H9 (cell line): Measurements from ENCODE around the gene PSAPL1. TPM values are rescaled to one million over a fixed set of nuclear protein-coding genes. Genes with fewer than 3 reads are reported as not detected.

Source experiments
- DNase-seq: peaks from one replicate; pipeline ENCODE4 v3.0.0-alpha.2; 2017
- H2AFZ ChIP-seq: one replicate; pipeline ENCODE4 v1.6.1; 2013; ENCODE audit warnings: mild to moderate bottlenecking, low read length, control low read depth, moderate library complexity
- H2AK5ac ChIP-seq: 2 replicates; pipeline ENCODE4 v1.6.1; 2013; ENCODE audit warnings: low read length, control low read depth, mixed read lengths; ENCODE audit not compliant: insufficient read length
- H2BK120ac ChIP-seq: one replicate; pipeline ENCODE4 v1.6.1; 2013; ENCODE audit warnings: low read depth, mild to moderate bottlenecking, low read length, control low read depth, inconsistent platforms; ENCODE audit not compliant: poor library complexity, severe bottlenecking
- H2BK12ac ChIP-seq: 2 replicates; pipeline ENCODE4 v1.6.1; 2013; ENCODE audit warnings: low read length, control low read depth, mixed read lengths, low read depth; ENCODE audit not compliant: insufficient read length
- H2BK15ac ChIP-seq: 2 replicates; pipeline ENCODE4 v1.6.1; 2013; ENCODE audit warnings: low read depth, low read length, control low read depth
- H2BK20ac ChIP-seq: one replicate; pipeline ENCODE4 v1.6.1; 2013; ENCODE audit warnings: low read depth, mild to moderate bottlenecking, low read length, control low read depth, inconsistent platforms; ENCODE audit not compliant: poor library complexity, severe bottlenecking
- H2BK5ac ChIP-seq: 2 replicates; pipeline ENCODE4 v1.6.1; 2013; ENCODE audit warnings: low read length, control low read depth, mixed read lengths; ENCODE audit not compliant: insufficient read length
- H3K14ac ChIP-seq: 2 replicates; pipeline ENCODE4 v1.6.1; 2013; ENCODE audit warnings: low read length, control low read depth; ENCODE audit not compliant: insufficient read depth
- H3K18ac ChIP-seq: 2 replicates; pipeline ENCODE4 v1.6.1; 2013; ENCODE audit warnings: low read depth, mild to moderate bottlenecking, mixed read lengths, low read length, control low read depth; ENCODE audit not compliant: insufficient read length
- H3K23ac ChIP-seq: 2 replicates; pipeline ENCODE4 v1.6.1; 2013; ENCODE audit warnings: low read length, control low read depth, mixed read lengths, low read depth; ENCODE audit not compliant: insufficient read length
- H3K23me2 ChIP-seq: 2 replicates; pipeline ENCODE4 v1.6.1; 2013; ENCODE audit warnings: low read depth, mild to moderate bottlenecking, mixed read lengths, low read length, control low read depth; ENCODE audit not compliant: insufficient read length, poor library complexity, severe bottlenecking
- H3K27ac ChIP-seq: 2 replicates; pipeline ENCODE4 v1.5.1; 2013; ENCODE audit warnings: low read length, control low read depth, mixed read lengths, low read depth; ENCODE audit not compliant: insufficient read length
- H3K27me3 ChIP-seq: 2 replicates; pipeline ENCODE4 v1.6.1; 2013; ENCODE audit warnings: low read length, control low read depth, inconsistent platforms; ENCODE audit not compliant: insufficient read depth
- H3K4ac ChIP-seq: 2 replicates; pipeline ENCODE4 v1.6.1; 2013; ENCODE audit warnings: low read depth, mild to moderate bottlenecking, control low read depth, inconsistent platforms, low read length, moderate library complexity
- H3K4me1 ChIP-seq: 2 replicates; pipeline ENCODE4 v1.6.1; 2013; ENCODE audit warnings: low read length, control low read depth, inconsistent platforms; ENCODE audit not compliant: insufficient read depth
- H3K4me2 ChIP-seq: 2 replicates; pipeline ENCODE4 v1.6.1; 2013; ENCODE audit warnings: low read length, control low read depth, mixed read lengths; ENCODE audit not compliant: insufficient read length, insufficient read depth
- H3K56ac ChIP-seq: 2 replicates; pipeline ENCODE4 v1.6.1; 2013; ENCODE audit warnings: low read depth, mild to moderate bottlenecking, mixed read lengths, low read length, control low read depth; ENCODE audit not compliant: insufficient read length
- H3K79me1 ChIP-seq: 2 replicates; pipeline ENCODE4 v1.6.1; 2013; ENCODE audit warnings: low read depth, mild to moderate bottlenecking, moderate library complexity, low read length, control low read depth, inconsistent platforms; ENCODE audit not compliant: insufficient read depth, poor library complexity, severe bottlenecking
- H3K79me2 ChIP-seq: 2 replicates; pipeline ENCODE4 v1.6.1; 2013; ENCODE audit warnings: low read length, control low read depth, inconsistent platforms; ENCODE audit not compliant: insufficient read depth
- H3K9ac ChIP-seq: 2 replicates; pipeline ENCODE4 v1.6.1; 2013; ENCODE audit warnings: low read length, control low read depth, mixed read lengths; ENCODE audit not compliant: insufficient read length; ENCODE audit errors: extremely low read depth
- H3K9me3 ChIP-seq: one replicate; pipeline ENCODE4 v1.6.1; 2013; ENCODE audit warnings: low read depth, low read length, inconsistent platforms; ENCODE audit not compliant: control insufficient read depth
- H3T11ph ChIP-seq: one replicate; pipeline ENCODE4 v1.6.1; 2013; ENCODE audit warnings: mild to moderate bottlenecking, low read length, control low read depth, inconsistent platforms
- H4K20me1 ChIP-seq: one replicate; pipeline ENCODE4 v1.6.1; 2013; ENCODE audit not compliant: control insufficient read depth, insufficient read length, insufficient read depth
- H4K5ac ChIP-seq: 2 replicates; pipeline ENCODE4 v1.6.1; 2013; ENCODE audit warnings: low read depth, mild to moderate bottlenecking, mixed read lengths, low read length, control low read depth; ENCODE audit not compliant: insufficient read length
- H4K8ac ChIP-seq: replicated peaks from 2 replicates; pipeline ENCODE4 v1.6.1; 2013; ENCODE audit warnings: low read length, control low read depth, mixed read lengths, low read depth; ENCODE audit not compliant: insufficient read length
- H4K91ac ChIP-seq: 2 replicates; pipeline ENCODE4 v1.6.1; 2013; ENCODE audit warnings: low read depth, mild to moderate bottlenecking, moderate library complexity, mixed read lengths, low read length, control low read depth; ENCODE audit not compliant: insufficient read length
- H3K27ac Mint-ChIP-seq, 3 experiments: 2 replicates in 2 of 3; 3 replicates in 1 of 3; pipeline ENCODE4 v1.8.0; 2020 to 2021; ENCODE audit warnings: mixed read lengths in 3 of 3, mild to moderate bottlenecking in 1 of 3, moderate library complexity in 1 of 3
- H3K27me3 Mint-ChIP-seq: 2 replicates; pipeline ENCODE4 v1.8.0; 2021; ENCODE audit warnings: low read depth, mild to moderate bottlenecking, moderate library complexity, mixed read lengths
- H3K36me3 Mint-ChIP-seq, 3 experiments: 2 replicates in 2 of 3; 3 replicates in 1 of 3; pipeline ENCODE4 v1.8.0; 2020 to 2021; ENCODE audit warnings: low read depth in 3 of 3, mixed read lengths in 3 of 3; ENCODE audit not compliant: insufficient read depth in 1 of 3
- H3K4me1 Mint-ChIP-seq, 2 experiments: 2 replicates each; pipeline ENCODE4 v1.8.0; 2020; ENCODE audit warnings: mixed read lengths in 2 of 2
- H3K4me3 Mint-ChIP-seq, 2 experiments: 2 replicates in 1 of 2; 3 replicates in 1 of 2; pipeline ENCODE4 v1.8.0; 2020 to 2021; ENCODE audit warnings: mild to moderate bottlenecking in 2 of 2, mixed read lengths in 2 of 2, moderate library complexity in 1 of 2
- H3K9me3 Mint-ChIP-seq, 2 experiments: 2 replicates in 1 of 2; 3 replicates in 1 of 2; pipeline ENCODE4 v1.8.0; 2020; ENCODE audit warnings: mild to moderate bottlenecking in 2 of 2, mixed read lengths in 2 of 2, moderate library complexity in 1 of 2
- CTCF ChIP-seq: fragments of 200-600 bp; sonication (generic); conservative IDR thresholded peaks from 3 replicates; pipeline ENCODE4 v1.8.0; 2021; ENCODE audit warnings: antibody characterized with exemption, mild to moderate bottlenecking
- WGBS: extraction: QIAGEN DNeasy Blood & Tissue Kit; methylation state at CpG from one replicate; pipeline ENCODE4 v1.1.7; 2013; ENCODE audit warnings: missing lambda C conversion rate, low lambda C conversion rate, mixed read lengths; ENCODE audit not compliant: insufficient read length; ENCODE audit errors: extremely low coverage; 5-methylcytosine and 5-hydroxymethylcytosine counted together
- total RNA-seq: library from RNA; stranded (reverse); gene quantifications from 2 replicates; pipeline ENCODE4 v1.2.1, GENCODE V29; 2021

Gene PSAPL1
- total RNA-seq, 1 experiment from 2014 or later, result 0.04 TPM

- peak; percentile 21 for DNase-seq
- Histone ChIP-seq H3K23me2 (no peaks in the 10 kb centered on the region), H3K23ac (no peak overlapping the region), H3K56ac (no peak overlapping the region), H3K4me1 (no peaks in the 10 kb centered on the region), H3K27ac (no peak overlapping the region), H2BK5ac (no peak overlapping the region), H3K14ac (no peak overlapping the region; the same call in 1 of the 2 replicates), H3K4me2 (no peak overlapping the region), H3K4ac (no peak overlapping the region), H2BK20ac (no peak overlapping the region), H2BK120ac (no peak overlapping the region), H3K9me3 (no peaks in the 10 kb centered on the region), H4K8ac (no peak overlapping the region), H3K27me3 (no peaks in the 10 kb centered on the region; the same call in 1 of the 2 replicates), H3T11ph (no peak overlapping the region), H2AFZ (no peak overlapping the region), H3K18ac (no peak overlapping the region), H2AK5ac (no peak overlapping the region), H2BK12ac (no peak overlapping the region), H3K79me1 (no peaks in the 10 kb centered on the region), H3K79me2 (no peaks in the 10 kb centered on the region), H4K20me1 (no peaks in the 10 kb centered on the region), H3K9ac (no peak overlapping the region), H4K91ac (no peak overlapping the region), H4K5ac (no peak overlapping the region), H2BK15ac (no peak overlapping the region; the same call in 1 of the 2 replicates)
- no peaks in the 10 kb centered on the region; a peak in 2 of 5 replicates for H3K9me3 Mint-ChIP-seq
- H3K27ac Mint-ChIP-seq, result no peak overlapping the region
- no CpG with 5 or more reads among the region's 24 CpGs for WGBS
- H3K27me3 Mint-ChIP-seq, result peaks cover 34% of the 10 kb centered on the region
- TF ChIP-seq CTCF, result no peak
- H3K4me3 Mint-ChIP-seq, result no peak overlapping the region
- H3K36me3 Mint-ChIP-seq, result no peaks in the 10 kb centered on the region
- H3K4me1 Mint-ChIP-seq, result peaks cover 2 to 9% of the 10 kb centered on the region in 2 experiments; a peak in 3 of 4 replicates
Observed at GRCh38 chr4:7397206-7398103, 37.3 kb downstream of the PSAPL1 start.
